DND-41 (cell line): Measurements from ENCODE around the gene CHST10.

Experiments used
- CTCF ChIP-seq: IDR thresholded peaks from 2 replicates; pipeline ENCODE4 v1.5.1; 2012; ENCODE audit warnings: borderline replicate concordance, low read length, moderate library complexity, mild to moderate bottlenecking; ENCODE audit not compliant: poor library complexity, severe bottlenecking; ENCODE audit errors: extremely low read depth
- EZH2 ChIP-seq: IDR thresholded peaks from 3 replicates; pipeline ENCODE4 v1.6.1; 2012; ENCODE audit warnings: borderline replicate concordance, low read depth, mild to moderate bottlenecking, moderate library complexity, low read length, inconsistent platforms; ENCODE audit not compliant: severe bottlenecking

- no peak for TF ChIP-seq CTCF
- TF ChIP-seq EZH2 = no peak
These were observed 8.5 kb downstream of the CHST10 start for GRCh38 chr2:100408941-100409340.
